Esophagus mucosa (tissue), 1 donor: ENCODE data around the gene ARMCX2. TPM values are rescaled to one million over a fixed set of nuclear protein-coding genes. Genes with fewer than 3 reads are reported as not detected.

Experiments
- total RNA-seq: library from RNA; stranded (reverse); gene quantifications from one replicate; pipeline ENCODE4 v1.2.4, GENCODE V29; 2023
- donor health status: DM: yes; HTN: yes; CAD: no.

ARMCX2 gene
- total RNA-seq, 1 donor from 2014 or later, result 3.4 TPM

Other genes starting within 250 kb of the ARMCX2 start
- gene ARMCX4, start 174.4 kb downstream of the ARMCX2 start, total RNA-seq, result 3.1 TPM
- 3.0 TPM for gene ARMCX1, start 109.3 kb downstream of the ARMCX2 start, total RNA-seq
- gene ARMCX6, start 41.9 kb downstream of the ARMCX2 start, total RNA-seq, result 27.9 TPM
- 5.4 TPM for gene ARMCX3, start 36.7 kb downstream of the ARMCX2 start, total RNA-seq